T1000 (cell line): Measurements from ENCODE around the gene DTNB.
A peak's percentile ranks its signal among the peaks of the same experiment; 100 is the strongest.

Experiments
- DNase-seq: peaks from one replicate; lab custom pipeline; 2025; ENCODE audit warnings: mixed read lengths; lab: John Stamatoyannopoulos, UW

Gene DTNB

DNA sequence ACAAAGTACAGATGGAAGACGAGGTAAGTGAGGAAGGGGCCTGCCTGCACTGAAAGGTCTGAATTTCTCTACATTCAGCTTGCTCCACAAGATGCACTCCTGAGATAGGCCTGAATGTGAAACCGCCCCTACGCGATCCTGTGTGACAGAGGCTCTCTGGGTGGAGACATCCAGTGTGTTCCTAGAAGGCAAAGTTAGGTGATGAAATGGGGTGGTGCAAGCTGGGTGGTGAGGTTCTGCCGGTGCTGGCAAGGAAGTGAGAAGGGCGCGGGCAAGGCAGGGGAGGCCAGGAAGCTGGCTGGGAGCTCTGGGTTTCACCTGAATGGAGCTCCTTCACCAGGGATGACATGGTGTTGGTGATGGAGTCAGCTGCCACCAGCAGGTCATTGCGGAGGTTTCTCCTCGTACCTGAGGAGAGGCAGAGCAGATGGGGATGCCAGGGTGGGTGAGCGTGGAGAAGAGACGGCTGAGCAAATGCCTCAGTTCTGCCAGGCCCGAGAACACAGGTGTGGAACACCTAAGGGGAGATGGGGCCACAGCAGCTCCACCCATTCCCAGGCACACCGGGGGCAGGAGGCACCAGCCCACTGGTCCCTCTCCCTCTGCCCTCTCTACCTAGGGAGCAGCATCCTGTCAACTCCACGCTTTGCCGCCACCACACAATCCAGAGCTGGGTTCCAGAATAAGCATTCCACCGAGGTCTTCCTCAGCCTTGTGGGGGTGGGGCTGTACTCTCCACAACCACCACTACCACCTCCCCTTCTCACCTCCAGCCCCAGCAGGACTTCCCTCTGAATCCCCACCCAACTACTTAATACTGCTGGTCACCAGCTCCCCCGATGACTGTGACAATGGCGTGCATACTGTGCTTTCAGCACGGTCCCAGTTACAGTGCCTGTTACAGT, 286.2 kb downstream of the DTNB start:
- no peak for DNase-seq

GRCh38 chr2:25385910-25386309, 287.5 kb downstream of the DTNB start:
- no peak for DNase-seq

DNA sequence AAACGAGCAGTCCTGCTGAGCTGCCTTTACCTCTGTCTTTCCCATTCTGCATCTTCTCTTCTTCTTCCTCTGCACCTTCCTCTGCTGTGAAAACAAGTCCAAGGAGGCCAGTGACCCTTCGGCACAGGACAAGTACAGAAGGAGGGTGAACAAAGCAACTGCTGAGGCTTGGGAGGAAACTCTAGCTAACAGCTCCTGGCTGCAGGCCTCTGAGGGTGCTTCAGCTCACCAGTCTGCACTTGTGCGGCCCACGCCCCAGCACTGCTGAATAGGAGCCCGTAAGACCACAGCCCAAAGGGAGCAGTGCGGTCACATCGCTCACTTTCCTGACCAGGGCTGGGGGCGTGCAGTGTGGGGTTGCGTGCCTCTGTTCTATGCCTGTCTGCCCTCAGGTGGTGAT, 289.6 kb downstream of the DTNB start:
- DNase-seq, result no peak

DNA sequence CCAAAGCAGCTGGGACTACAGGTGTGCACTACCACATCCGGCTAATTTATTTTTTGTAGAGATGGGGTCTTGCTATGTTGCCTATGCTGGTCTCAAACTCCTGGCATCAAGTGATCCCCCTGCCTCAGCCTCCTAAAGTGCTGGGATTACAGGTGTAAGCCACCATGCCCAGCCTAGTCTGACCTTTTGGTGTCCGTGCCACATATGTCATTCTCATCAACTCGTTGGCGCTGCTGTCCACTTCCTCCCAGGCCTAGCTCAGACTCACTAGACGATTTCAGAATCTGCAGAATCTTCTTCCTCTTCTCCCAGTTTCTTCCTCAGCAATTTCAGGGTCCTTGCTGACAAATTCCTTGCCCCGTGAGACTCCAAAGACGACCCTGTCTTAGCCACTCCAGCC, 291.9 kb downstream of the DTNB start:
- no peak for DNase-seq

DNA sequence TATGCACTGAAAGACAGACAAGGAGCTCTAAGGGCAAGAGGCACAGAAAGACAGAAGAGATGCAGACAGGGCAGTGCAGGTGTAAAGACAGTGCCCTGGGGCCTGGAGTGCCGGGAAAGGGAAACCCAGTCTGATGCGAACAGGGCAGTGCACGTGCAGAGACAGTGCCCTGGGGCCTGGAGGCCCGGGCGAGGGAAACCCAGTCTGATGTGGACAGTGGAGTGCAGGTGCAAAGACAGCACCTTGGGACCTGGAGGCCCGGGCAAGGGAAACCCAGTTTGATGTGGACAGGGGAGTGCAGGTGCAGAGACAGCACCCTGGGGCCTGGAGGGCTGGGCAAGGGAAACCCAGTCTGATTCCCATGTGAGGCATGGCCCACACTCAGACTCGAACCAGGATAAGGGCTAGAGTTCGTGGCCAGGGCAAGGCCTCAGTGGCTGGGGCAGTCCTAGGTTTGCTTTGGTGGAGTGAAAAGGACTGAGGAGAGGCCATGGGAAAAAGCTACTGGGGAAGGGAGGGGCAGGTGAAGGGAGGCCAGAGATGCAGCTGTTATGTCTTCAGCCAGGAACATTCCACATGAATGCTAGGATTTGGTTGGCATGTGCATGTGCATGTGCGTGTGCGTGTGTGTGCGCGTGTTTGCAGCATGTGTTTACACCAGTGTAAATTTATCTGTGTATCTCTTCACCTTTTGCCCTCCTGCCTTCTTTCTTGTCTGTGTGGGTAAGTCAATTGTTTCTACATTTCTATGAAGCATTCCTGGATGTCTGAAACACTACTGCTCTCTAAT, 292.6 kb downstream of the DTNB start:
- no peak for DNase-seq

DNA sequence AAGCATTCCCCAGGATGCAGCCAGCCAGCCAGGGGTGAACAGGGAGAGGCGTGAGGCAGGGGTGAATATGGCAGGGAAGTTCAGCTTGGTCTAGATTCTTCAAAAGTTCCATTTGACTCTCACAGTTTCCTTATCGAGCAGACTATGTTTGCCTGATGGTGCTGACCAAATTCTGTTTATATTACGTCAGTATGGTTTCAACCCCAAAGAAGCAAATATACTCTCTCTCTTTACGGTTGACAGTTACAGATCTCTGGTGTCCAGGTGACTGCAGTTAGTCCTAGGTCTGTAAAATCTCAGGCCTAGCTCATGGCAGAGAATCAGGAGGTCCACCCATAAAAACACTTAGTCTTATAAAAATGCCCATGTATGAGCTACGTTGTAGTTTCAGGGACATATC, 293.4 kb downstream of the DTNB start:
- DNase-seq, result no peak

GRCh38 chr2:25379535-25379934, 293.8 kb downstream of the DTNB start:
- no peak for DNase-seq

GRCh38 chr2:25378731-25379490, 294.5 kb downstream of the DTNB start:
- no peak for DNase-seq

- no peak for DNase-seq
Observed at GRCh38 chr2:25377822-25378421, 295.5 kb downstream of the DTNB start.

- peak; percentile 67 for DNase-seq
Observed at GRCh38 chr2:25376750-25377621, 296.4 kb downstream of the DTNB start.

DNA sequence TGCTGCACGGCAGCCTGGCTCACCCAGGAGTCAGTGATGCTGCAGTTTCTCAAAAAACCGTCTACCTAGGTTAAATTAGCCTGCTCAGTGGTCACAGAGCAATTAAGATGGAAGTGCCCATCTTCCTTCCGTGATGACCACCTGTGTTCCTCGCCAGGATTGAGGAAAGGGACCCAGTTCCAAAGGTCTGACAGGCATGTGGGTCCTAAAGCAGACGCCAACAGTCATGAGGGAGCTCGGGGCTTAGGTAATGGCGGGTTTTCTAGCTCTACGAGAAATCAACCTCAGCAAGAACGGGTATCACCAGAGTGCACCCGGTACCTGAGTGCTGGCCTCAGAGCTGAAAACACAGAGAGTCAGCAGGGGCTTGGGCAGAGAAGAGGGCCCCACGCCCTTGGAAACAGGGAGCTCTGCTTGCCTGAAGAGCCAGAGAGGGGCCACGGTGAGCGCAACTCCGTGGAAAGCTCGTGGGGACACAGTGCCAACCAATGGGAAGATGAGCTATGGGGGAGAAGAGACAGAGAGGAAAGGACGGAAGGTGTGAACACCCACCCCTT, 297.3 kb downstream of the DTNB start:
- no peak for DNase-seq

DNA sequence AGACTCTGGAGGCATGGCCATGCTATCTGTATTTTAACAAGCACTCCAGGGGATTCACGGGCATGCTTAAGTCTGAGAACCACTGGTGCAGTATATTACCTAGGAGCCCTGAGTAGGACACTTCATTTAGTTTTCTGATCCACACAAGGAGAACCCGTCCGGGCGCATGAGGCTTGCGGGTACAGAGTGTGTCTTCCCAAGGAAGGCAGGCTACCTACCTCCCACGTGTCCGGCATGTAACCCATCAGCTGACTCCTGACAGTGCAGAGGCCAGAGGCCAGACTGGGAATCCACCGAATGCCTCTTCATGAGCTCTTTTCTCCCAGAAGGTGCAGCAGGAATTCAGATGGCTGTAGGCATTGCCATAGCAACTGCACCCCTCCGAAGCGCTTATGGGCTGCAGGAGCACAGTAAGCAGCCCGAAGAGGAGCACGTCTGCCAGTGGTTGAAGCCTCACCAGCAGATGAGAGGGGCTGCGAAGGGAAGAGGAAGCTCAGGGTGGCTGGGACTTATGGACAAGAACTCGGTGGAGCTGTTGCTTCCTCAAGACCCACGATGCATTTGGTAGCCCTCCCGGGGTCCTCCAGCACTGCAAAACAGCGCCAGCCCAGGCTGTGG, 297.9 kb downstream of the DTNB start:
- DNase-seq, result no peak

DNA sequence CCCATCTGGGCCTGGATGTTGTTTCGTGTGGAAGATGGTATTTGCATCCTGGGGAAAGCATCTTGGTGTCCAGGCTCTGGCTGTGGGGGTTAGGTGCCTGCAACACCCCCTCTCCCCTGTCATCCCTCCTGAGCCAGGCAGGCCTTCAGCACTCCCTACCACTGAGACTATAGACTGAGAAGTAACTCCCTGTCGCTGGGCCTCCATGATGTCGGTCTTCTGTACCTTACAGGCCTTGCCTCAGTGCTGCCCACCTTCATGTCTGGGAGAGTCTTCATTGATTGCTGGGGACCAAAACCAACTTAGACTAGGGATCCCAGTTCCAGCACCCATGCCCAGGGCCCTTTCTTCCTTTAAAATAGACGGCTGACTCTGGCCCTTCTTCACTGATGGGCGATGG, 298.6 kb downstream of the DTNB start:
- DNase-seq, result no peak

- DNase-seq, result no peak
Observed at GRCh38 chr2:25374411-25374810, 299.0 kb downstream of the DTNB start.

GRCh38 chr2:25373269-25373981, 300.0 kb downstream of the DTNB start:
- DNase-seq, result no peak

DNA sequence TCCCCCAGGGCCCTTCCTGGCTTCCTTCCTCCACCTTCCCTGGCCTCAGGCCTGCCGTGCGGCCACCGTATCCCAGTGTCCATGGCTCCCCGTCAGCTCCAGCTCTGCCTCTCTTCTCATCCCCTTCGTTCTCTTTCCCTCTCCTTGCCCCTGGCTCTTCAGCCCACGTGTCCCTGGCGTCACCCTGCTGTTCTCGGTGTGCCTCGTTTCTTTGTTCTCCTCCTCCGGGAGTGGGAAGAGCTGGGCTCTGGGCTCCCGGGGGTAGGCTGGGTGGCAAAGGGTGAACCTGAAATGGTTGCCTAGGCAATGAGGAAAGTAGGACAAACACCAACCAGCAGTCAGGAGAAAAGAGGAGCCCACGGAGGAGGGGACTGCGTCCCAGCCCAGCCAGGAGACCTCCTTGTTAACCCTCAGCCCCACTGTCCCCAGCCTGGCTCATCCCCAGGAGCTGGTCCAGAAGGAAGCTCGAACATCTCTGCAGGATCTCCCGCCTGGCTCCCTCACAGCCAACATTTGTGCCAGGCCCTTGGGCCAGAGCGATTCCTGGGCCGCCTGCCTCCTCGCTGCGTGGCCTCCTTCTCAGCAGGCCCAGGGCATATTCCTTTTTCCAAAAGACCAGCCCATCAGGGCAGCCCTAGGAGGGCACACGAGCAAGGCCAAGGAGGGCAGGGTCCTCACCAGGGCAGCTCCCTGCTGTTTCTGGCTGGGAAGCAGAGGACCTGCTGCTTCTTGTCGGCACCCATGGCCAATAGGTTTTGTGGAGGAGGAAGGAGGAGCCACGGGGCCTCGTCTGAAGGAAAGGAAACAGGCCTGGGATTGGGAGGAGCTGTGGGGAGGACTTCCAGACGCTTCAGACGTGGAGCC, 300.7 kb downstream of the DTNB start:
- no peak for DNase-seq

GRCh38 chr2:25371253-25372241, 301.8 kb downstream of the DTNB start:
- no peak for DNase-seq
